GM21526 (cell line): ENCODE measurements around the gene LCN6.
A peak's percentile ranks its signal among the peaks of the same experiment; 100 is the strongest.

Experiments used
- ATAC-seq: cut with Tn5 transposase; IDR thresholded peaks from one replicate; pipeline ENCODE4 v1.9.1; 2021; ENCODE audit warnings: moderate library complexity; ENCODE audit not compliant: unreplicated experiment, low FRiP score

Gene LCN6

GRCh38 chr9:136728080-136728547 is 20.2 kb downstream of the LCN6 start:
- ATAC-seq: peak; percentile 57

- ATAC-seq: no peak
Measured at GRCh38 chr9:136726631-136727191, 21.6 kb downstream of the LCN6 start.

GRCh38 chr9:136726118-136726517 is 22.2 kb downstream of the LCN6 start:
- no peak for ATAC-seq

- ATAC-seq: no peak
Measured at GRCh38 chr9:136725612-136726011, 22.7 kb downstream of the LCN6 start.

- ATAC-seq: no peak
Measured at GRCh38 chr9:136724772-136725171, 23.6 kb downstream of the LCN6 start.

GRCh38 chr9:136723989-136724388 is 24.3 kb downstream of the LCN6 start:
- ATAC-seq: no peak

GRCh38 chr9:136723362-136723976 is 24.9 kb downstream of the LCN6 start:
- no peak for ATAC-seq

- no peak for ATAC-seq
Measured at GRCh38 chr9:136722969-136723356, 25.4 kb downstream of the LCN6 start.

- ATAC-seq: no peak
Measured at GRCh38 chr9:136722093-136722968, 26.0 kb downstream of the LCN6 start.

GRCh38 chr9:136721339-136722092 is 26.8 kb downstream of the LCN6 start:
- ATAC-seq: no peak

GRCh38 chr9:136720898-136721338 is 27.4 kb downstream of the LCN6 start:
- no peak for ATAC-seq

GRCh38 chr9:136720251-136720897 is 28.0 kb downstream of the LCN6 start:
- no peak for ATAC-seq

GRCh38 chr9:136719195-136719880 is 29.0 kb downstream of the LCN6 start:
- ATAC-seq: no peak

GRCh38 chr9:136718345-136719194 is 29.8 kb downstream of the LCN6 start:
- ATAC-seq: no peak

GRCh38 chr9:136717399-136717798 is 30.9 kb downstream of the LCN6 start:
- no peak for ATAC-seq

GRCh38 chr9:136714893-136715274 is 33.4 kb downstream of the LCN6 start:
- ATAC-seq: no peak

GRCh38 chr9:136714096-136714892 is 34.0 kb downstream of the LCN6 start:
- ATAC-seq: no peak

- no peak for ATAC-seq
Measured at GRCh38 chr9:136713550-136713949, 34.8 kb downstream of the LCN6 start.
